SK-N-SH treated with all-trans-retinoic acid at 6 μM for 48 hours (cell line): ENCODE results near the gene BACH2.

Source experiments
- ARNTL ChIP-seq: fragments of 450-650 bp; formaldehyde crosslinking; IDR thresholded peaks from 2 replicates; pipeline ENCODE4 v1.5.0; 2020; ENCODE audit warnings: low read depth, mild to moderate bottlenecking, moderate library complexity, borderline replicate concordance
- CSDC2 ChIP-seq: fragments of 250-450 bp; sonication (Bioruptor Pico); IDR thresholded peaks from 2 replicates; pipeline ENCODE4 v1.5.0; 2020; ENCODE audit warnings: mild to moderate bottlenecking, moderate library complexity
- CSRNP3 ChIP-seq: fragments of 250-450 bp; sonication (Bioruptor Pico); IDR thresholded peaks from 2 replicates; pipeline ENCODE4 v1.5.1; 2021; ENCODE audit warnings: mild to moderate bottlenecking, moderate library complexity
- GLIS3 ChIP-seq: fragments of 250-450 bp; sonication (Bioruptor Pico); IDR thresholded peaks from 2 replicates; pipeline ENCODE4 v1.5.0; 2020; ENCODE audit warnings: mild to moderate bottlenecking, moderate library complexity
- PATZ1 ChIP-seq: fragments of 250-450 bp; sonication (Bioruptor Pico); IDR thresholded peaks from 2 replicates; pipeline ENCODE4 v1.8.0; 2020; ENCODE audit warnings: mild to moderate bottlenecking, moderate library complexity, borderline replicate concordance
- RARB ChIP-seq: fragments of 250-450 bp; sonication (Bioruptor Pico); IDR thresholded peaks from 2 replicates; pipeline ENCODE4 v1.8.0; 2021; ENCODE audit warnings: mild to moderate bottlenecking, moderate library complexity
- SNAI2 ChIP-seq: fragments of 250-450 bp; sonication (Bioruptor Pico); IDR thresholded peaks from 2 replicates; pipeline ENCODE4 v1.5.0; 2020; ENCODE audit warnings: mild to moderate bottlenecking, moderate library complexity
- ZC3H10 ChIP-seq: fragments of 250-450 bp; sonication (Bioruptor Pico); IDR thresholded peaks from 2 replicates; pipeline ENCODE4 v1.5.1; 2021; ENCODE audit warnings: mild to moderate bottlenecking, moderate library complexity
- ZFP30 ChIP-seq: fragments of 450-650 bp; formaldehyde crosslinking; IDR thresholded peaks from 2 replicates; pipeline ENCODE4 v1.5.0; 2022; ENCODE audit warnings: mild to moderate bottlenecking, moderate library complexity

- TF ChIP-seq CSDC2 (CRISPR knock-in tag) = no peak
- no peak for TF ChIP-seq PATZ1 (CRISPR knock-in tag)
- TF ChIP-seq ZC3H10 (CRISPR knock-in tag) = no peak
- no peak for TF ChIP-seq CSRNP3 (CRISPR knock-in tag)
- no peak for TF ChIP-seq ZFP30 (CRISPR knock-in tag)
- no peak for TF ChIP-seq GLIS3
- no peak for TF ChIP-seq SNAI2 (CRISPR knock-in tag)
- TF ChIP-seq RARB = no peak
- TF ChIP-seq ARNTL (CRISPR knock-in tag) = no peak
Measured at GRCh38 chr6:90227673-90228072, 69.0 kb downstream of the BACH2 start.
